ENCODE results near the gene COMMD9. TPM values are rescaled to one million over a fixed set of nuclear protein-coding genes. Genes with fewer than 3 reads are reported as not detected.

The COMMD9 gene
- total RNA-seq, 2 experiments from 2014 or later: 34.8 to 36.8 TPM

- intact Hi-C loops (cut with micrococcal nuclease): no loop called here
- Mint-ChIP-seq H3K27ac (no peak overlapping the region), H3K4me1 (ENCODE audit: low read depth) (peaks cover 10% of the 10 kb centered on the region), H3K27me3 (peaks cover 28% of the 10 kb centered on the region), H3K4me3 (no peak overlapping the region), H3K9me3 (no peaks in the 10 kb centered on the region), H3K36me3 (ENCODE audit: low read depth) (no peaks in the 10 kb centered on the region)
- ChIA-PET POLR2A (interaction anchor here (0.6 to 0.7 kb wide), 2 partner anchors 30 to 130 kb away, joined by 3 to 4 read pairs; no protein-coding TSS in a partner anchor), CTCF (interaction anchor here (0.6 to 2.9 kb wide), 3 partner anchors 65 to 181 kb away, joined by 3 to 10 read pairs (median 3); no protein-coding TSS in a partner anchor)
- TF ChIP-seq CTCF (IDR thresholded peaks at IDR 0.05): no peak
- DNase-seq (no peak), ATAC-seq (no peak)
Observed at GRCh38 chr11:36311926-36312595, 22.8 kb upstream of the COMMD9 start.

GRCh38 chr11:36309779-36310178 lies 20.6 kb upstream of the COMMD9 start:
- ATAC-seq: no peak
- no peaks in the 10 kb centered on the region for H3K9me3 Mint-ChIP-seq
- H3K4me1 Mint-ChIP-seq (ENCODE audit: low read depth): peaks cover 10% of the 10 kb centered on the region
- CTCF ChIA-PET: no interaction called here
- no peak overlapping the region for H3K27ac Mint-ChIP-seq
- no peaks in the 10 kb centered on the region for H3K36me3 Mint-ChIP-seq (ENCODE audit: low read depth)
- no peak for DNase-seq
- POLR2A ChIA-PET: no interaction called here
- H3K4me3 Mint-ChIP-seq: no peak overlapping the region
- TF ChIP-seq CTCF (IDR thresholded peaks at IDR 0.05): no peak
- intact Hi-C loops (cut with micrococcal nuclease): no loop called here
- peaks cover 23% of the 10 kb centered on the region for H3K27me3 Mint-ChIP-seq

- Mint-ChIP-seq H3K9me3 (no peaks in the 10 kb centered on the region), H3K4me3 (no peak overlapping the region), H3K27me3 (peaks cover 16% of the 10 kb centered on the region), H3K36me3 (ENCODE audit: low read depth) (no peaks in the 10 kb centered on the region), H3K27ac (no peak overlapping the region), H3K4me1 (ENCODE audit: low read depth) (peaks cover 9% of the 10 kb centered on the region)
- CTCF ChIA-PET: interaction anchor here (1.7 kb wide), 1 partner anchor 184 kb away, joined by 6 read pairs; no protein-coding TSS in a partner anchor
- intact Hi-C loops (cut with micrococcal nuclease): no loop called here
- ATAC-seq (no peak), DNase-seq (no peak)
- POLR2A ChIA-PET: no interaction called here
- no peak for TF ChIP-seq CTCF (IDR thresholded peaks at IDR 0.05)
Observed at GRCh38 chr11:36308577-36308976, 19.4 kb upstream of the COMMD9 start.

GRCh38 chr11:36306888-36307287 lies 17.7 kb upstream of the COMMD9 start:
- H3K4me3 Mint-ChIP-seq: no peak overlapping the region
- H3K9me3 Mint-ChIP-seq: no peaks in the 10 kb centered on the region
- intact Hi-C loops (cut with micrococcal nuclease): no loop called here
- DNase-seq (peak; percentile 36), ATAC-seq (no peak)
- H3K27ac Mint-ChIP-seq: no peak overlapping the region
- no peaks in the 10 kb centered on the region for H3K4me1 Mint-ChIP-seq (ENCODE audit: low read depth)
- no peaks in the 10 kb centered on the region for H3K36me3 Mint-ChIP-seq (ENCODE audit: low read depth)
- TF ChIP-seq CTCF (IDR thresholded peaks at IDR 0.05): no peak
- peaks cover 9% of the 10 kb centered on the region for H3K27me3 Mint-ChIP-seq
- ChIA-PET CTCF (interaction anchor here (0.7 to 1.7 kb wide), 7 partner anchors 12 to 186 kb away, joined by 3 to 6 read pairs (median 3); no protein-coding TSS in a partner anchor), POLR2A (no interaction called here)

GRCh38 chr11:36305047-36305446 lies 15.8 kb upstream of the COMMD9 start:
- no peak for DNase-seq
- intact Hi-C loops (cut with micrococcal nuclease): no loop called here
- Mint-ChIP-seq H3K27ac (no peak overlapping the region), H3K36me3 (ENCODE audit: low read depth) (no peaks in the 10 kb centered on the region), H3K27me3 (peaks cover 5% of the 10 kb centered on the region), H3K4me1 (ENCODE audit: low read depth) (no peaks in the 10 kb centered on the region), H3K9me3 (no peaks in the 10 kb centered on the region), H3K4me3 (no peak overlapping the region)
- ChIA-PET CTCF (interaction anchor here (1.1 to 1.5 kb wide), 2 partner anchors 188 kb away, joined by 3 to 7 read pairs; no protein-coding TSS in a partner anchor), POLR2A (no interaction called here)
- TF ChIP-seq CTCF (IDR thresholded peaks at IDR 0.05): no peak
- ATAC-seq: no peak
